Stomach (tissue), 9 donors: ENCODE results near the gene STARD3. TPM values are rescaled to one million over a fixed set of nuclear protein-coding genes. Genes with fewer than 3 reads are reported as not detected.
A peak's percentile ranks its signal among the peaks of the same experiment; 100 is the strongest.

Experiments
- DNase-seq, 2 donors: peaks; one replicate each; pipeline versions ENCODE4 v3.0.0 to v3.0.0-alpha.2; 2013 to 2019
- H3K27ac ChIP-seq, 5 donors: fragments of 200-600 bp in 4 of 5; sonication (generic) in 4 of 5; one replicate each; pipeline ENCODE4 v1.5.1; 2013 to 2019; ENCODE audit warnings: mild to moderate bottlenecking in 1 of 5, moderate library complexity in 1 of 5
- H3K27me3 ChIP-seq, 3 donors: fragments of 200-600 bp; sonication (generic); one replicate each; pipeline ENCODE4 v1.5.1; 2017 to 2019; ENCODE audit warnings: mixed run types in 1 of 3
- H3K36me3 ChIP-seq, 4 donors: fragments of 200-600 bp; sonication (generic); 1 replicate in 3 of 4; 2 replicates in 1 of 4; pipeline ENCODE4 v1.5.1; 2016 to 2019
- H3K4me1 ChIP-seq, 4 donors: fragments of 200-600 bp; sonication (generic); one replicate each; pipeline ENCODE4 v1.5.1; 2016 to 2019
- H3K4me3 ChIP-seq, 4 donors: fragments of 200-600 bp; sonication (generic) in 3 of 4; one replicate each; pipeline ENCODE4 v1.5.1; 2016 to 2019; ENCODE audit warnings: mild to moderate bottlenecking in 1 of 4
- H3K9me3 ChIP-seq, 4 donors: fragments of 200-600 bp; sonication (generic); one replicate each; pipeline ENCODE4 v1.5.1; 2016 to 2019
- EP300 ChIP-seq: sonication (generic); formaldehyde crosslinking; IDR thresholded peaks from one replicate; pipeline ENCODE4 v1.6.1; 2017; ENCODE audit warnings: antibody characterized with exemption
- POLR2A ChIP-seq, 4 donors: fragments of 450-650 bp; IDR thresholded peaks; one replicate each; pipeline ENCODE4 v1.6.1; 2016; ENCODE audit warnings: antibody characterized with exemption in 4 of 4, control low read depth in 2 of 4, mild to moderate bottlenecking in 1 of 4, moderate library complexity in 1 of 4
- POLR2AphosphoS5 ChIP-seq, 3 donors: sonication (generic); formaldehyde crosslinking; IDR thresholded peaks; one replicate each; pipeline ENCODE4 v1.6.1; 2016; ENCODE audit warnings: antibody characterized with exemption in 3 of 3
- WGBS, 5 donors: extraction: QIAGEN DNeasy Blood & Tissue Kit in 3 of 5; methylation state at CpG; one replicate each; pipeline versions ENCODE4 v1.1.5 to v1.1.7; 2013 to 2018; 5-methylcytosine and 5-hydroxymethylcytosine counted together
- intact Hi-C: fragments of 100-400 bp; cut with DNase I; formaldehyde crosslinking; loops from one replicate; pipeline ENCODE4 v1.15.1; 2023; ENCODE audit warnings: low total_unique reads
- polyA plus RNA-seq, 3 donors: library from polyadenylated mRNA; stranded (reverse); fragments of 200-250 nt; gene quantifications; one replicate each; pipeline ENCODE4 v1.2.3, GENCODE V29; 2013
- total RNA-seq, 5 donors: library from RNA; depleted of rRNA; stranded (reverse); fragments of >200 nt; gene quantifications; one replicate each; pipeline versions ENCODE4 v1.1.0 to v1.2.3, GENCODE V29; 2014 to 2016
- TF ChIP-seq, protein P1 (sequence below), 7 experiments: fragments of 450-650 bp in 4 of 7; fragments of 200-600 bp in 3 of 7; sonication (generic) in 3 of 7; IDR thresholded peaks; one replicate each; pipeline ENCODE4 v1.5.1; 2016 to 2019; ENCODE audit warnings: antibody characterized with exemption in 7 of 7, control low read depth in 2 of 7, mild to moderate bottlenecking in 1 of 7
- donor health status: healthy with polysubstance abuse.
- donor health status: Bipolar disorder and iron deficiency.
- donor health status: healthy.

Gene STARD3
- total and polyA plus RNA-seq, 8 donors = 26.4 to 1,091 (median 52.0) TPM

DNA sequence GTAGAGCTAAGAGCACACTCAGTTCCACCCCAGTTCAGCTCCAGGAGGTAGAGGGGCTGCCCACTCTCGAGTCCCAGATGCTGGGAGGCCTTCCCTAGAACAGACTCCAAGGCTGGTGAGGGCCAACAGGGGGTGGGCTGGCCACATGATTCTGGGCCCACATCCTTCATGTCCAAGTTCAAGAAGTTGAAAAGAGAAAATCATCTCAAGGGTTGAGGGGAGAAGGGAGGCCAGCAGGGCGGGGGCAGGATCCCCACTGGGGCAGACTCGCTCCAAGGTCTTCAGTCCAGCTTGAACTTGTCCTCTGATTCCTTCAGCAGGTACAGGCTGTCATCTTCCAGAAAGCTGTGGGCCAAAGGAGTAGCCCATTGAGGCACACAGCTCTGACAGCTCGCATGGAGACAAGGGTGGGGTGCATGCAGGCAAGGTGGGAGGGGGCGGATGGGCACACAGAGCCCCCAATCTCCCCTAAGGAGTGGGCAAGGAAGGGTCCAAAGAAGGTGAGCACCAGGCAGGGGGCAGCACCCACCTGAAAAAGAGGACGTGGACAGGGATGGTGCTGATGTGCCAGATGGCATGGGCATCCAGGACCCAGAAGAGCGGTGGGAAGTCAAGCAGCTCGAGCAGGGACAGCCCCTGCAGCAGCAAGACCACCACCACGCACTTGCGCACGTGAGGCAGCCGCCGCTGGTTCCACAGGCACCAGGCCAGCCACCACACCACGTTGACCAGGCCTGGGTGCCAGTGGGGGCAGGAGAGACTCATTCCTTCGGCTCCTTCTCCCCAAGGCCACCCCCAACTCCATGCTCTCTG is 35.8 kb downstream of the STARD3 start:
- peaks cover 0 to 47% (median 29%) of the 10 kb centered on the region in 3 donors for H3K27me3 ChIP-seq
- H3K9me3 ChIP-seq = no peaks in the 10 kb centered on the region
- intact Hi-C loops = no loop called here
- no peak for TF ChIP-seq EP300
- no peak for TF ChIP-seq POLR2A (IDR thresholded peaks at IDR 0.05)
- TF ChIP-seq, protein P1, sequence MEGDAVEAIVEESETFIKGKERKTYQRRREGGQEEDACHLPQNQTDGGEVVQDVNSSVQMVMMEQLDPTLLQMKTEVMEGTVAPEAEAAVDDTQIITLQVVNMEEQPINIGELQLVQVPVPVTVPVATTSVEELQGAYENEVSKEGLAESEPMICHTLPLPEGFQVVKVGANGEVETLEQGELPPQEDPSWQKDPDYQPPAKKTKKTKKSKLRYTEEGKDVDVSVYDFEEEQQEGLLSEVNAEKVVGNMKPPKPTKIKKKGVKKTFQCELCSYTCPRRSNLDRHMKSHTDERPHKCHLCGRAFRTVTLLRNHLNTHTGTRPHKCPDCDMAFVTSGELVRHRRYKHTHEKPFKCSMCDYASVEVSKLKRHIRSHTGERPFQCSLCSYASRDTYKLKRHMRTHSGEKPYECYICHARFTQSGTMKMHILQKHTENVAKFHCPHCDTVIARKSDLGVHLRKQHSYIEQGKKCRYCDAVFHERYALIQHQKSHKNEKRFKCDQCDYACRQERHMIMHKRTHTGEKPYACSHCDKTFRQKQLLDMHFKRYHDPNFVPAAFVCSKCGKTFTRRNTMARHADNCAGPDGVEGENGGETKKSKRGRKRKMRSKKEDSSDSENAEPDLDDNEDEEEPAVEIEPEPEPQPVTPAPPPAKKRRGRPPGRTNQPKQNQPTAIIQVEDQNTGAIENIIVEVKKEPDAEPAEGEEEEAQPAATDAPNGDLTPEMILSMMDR (IDR thresholded peaks at IDR 0.05) = no peak
- no peak for TF ChIP-seq POLR2AphosphoS5 (IDR thresholded peaks at IDR 0.05)
- H3K27ac ChIP-seq = no peak overlapping the region
- H3K36me3 ChIP-seq = no peaks in the 10 kb centered on the region
- 75 to 86% (median 80%) methylated on average over 14 to 15 of the region's 15 CpGs for WGBS, 5 donors
- DNase-seq = peak in 1 of 2 donors; percentile 4
- H3K4me3 ChIP-seq = no peak overlapping the region
- H3K4me1 ChIP-seq = peaks cover 39 to 58% (median 57%) of the 10 kb centered on the region in 4 donors

DNA sequence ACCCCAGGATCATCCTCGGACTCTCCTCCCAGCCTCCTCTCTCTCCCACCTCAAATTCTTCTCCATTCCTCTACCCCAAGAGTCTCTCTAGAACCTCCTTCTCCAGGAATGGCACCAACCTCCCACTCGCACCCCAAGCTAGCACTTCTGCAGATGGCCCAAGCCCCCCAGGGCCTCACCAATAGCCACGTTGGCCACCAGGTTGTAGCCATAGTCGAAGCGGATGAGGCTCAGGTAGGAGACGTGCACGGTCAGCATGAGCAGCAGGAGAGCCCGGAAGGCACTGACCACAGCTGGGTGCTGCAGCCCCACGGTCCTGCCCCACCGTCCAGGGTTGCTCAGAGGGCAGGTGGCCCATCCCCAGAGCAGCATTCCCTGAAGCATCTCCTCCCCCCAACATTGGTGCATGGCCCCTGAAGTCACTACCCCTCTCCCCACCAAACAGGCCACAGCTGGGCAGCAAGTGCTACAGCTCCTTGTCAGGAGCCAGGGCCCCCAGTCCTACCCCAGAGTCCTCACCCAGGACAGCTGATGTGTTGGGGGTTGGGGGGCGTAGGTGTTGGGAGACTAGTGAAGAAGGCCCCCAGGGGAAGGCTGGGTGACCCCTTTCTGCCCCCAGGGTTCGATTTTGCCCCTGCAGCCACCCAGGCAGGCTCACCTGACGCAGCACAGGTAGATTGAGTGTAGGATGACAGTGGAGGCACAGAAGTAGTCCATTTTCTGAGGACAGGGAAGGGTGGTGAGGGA is 36.6 kb downstream of the STARD3 start:
- TF ChIP-seq EP300 = no peak
- no peak for TF ChIP-seq POLR2AphosphoS5 (IDR thresholded peaks at IDR 0.05)
- TF ChIP-seq POLR2A (IDR thresholded peaks at IDR 0.05) = no peak
- TF ChIP-seq, protein P1 (IDR thresholded peaks at IDR 0.05) = no peak

DNA sequence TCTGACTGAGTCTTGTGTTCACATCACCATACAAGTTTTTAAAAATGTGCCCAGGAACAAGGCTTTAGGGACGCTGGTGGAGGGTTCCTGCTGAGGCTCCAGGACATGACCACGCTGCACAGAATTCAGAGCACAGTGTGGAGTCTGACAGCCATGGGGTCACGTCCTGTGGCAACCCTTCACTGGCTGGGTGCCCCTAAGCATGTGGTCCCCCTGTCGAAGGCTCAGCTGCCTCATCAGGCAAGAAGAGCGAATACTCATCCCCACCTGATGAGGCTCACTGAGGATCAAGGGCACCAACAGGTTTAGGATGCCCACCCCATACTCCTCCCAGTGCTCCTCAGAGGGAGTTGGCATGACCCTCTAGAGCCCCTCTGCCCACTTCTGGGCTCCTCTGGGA is 37.2 kb downstream of the STARD3 start:
- no peaks in the 10 kb centered on the region for H3K9me3 ChIP-seq
- no peak overlapping the region for H3K4me3 ChIP-seq
- intact Hi-C loops = no loop called here
- H3K27me3 ChIP-seq = peaks cover 0 to 32% (median 17%) of the 10 kb centered on the region in 3 donors
- WGBS, 5 donors = 77 to 83% (median 81%) methylated on average over 5 of the region's 5 CpGs
- TF ChIP-seq POLR2AphosphoS5 (IDR thresholded peaks at IDR 0.05) (no peak), EP300 (no peak), POLR2A (IDR thresholded peaks at IDR 0.05) (no peak)
- TF ChIP-seq, protein P1 (IDR thresholded peaks at IDR 0.05) = no peak
- H3K27ac ChIP-seq = peak overlapping the region in 1 of 5 donors; percentile 73
- H3K4me1 ChIP-seq = peaks cover 41 to 61% (median 58%) of the 10 kb centered on the region in 4 donors
- DNase-seq = no peak
- peaks cover 0 to 3% (median under 1%) of the 10 kb centered on the region in 4 donors for H3K36me3 ChIP-seq

More for the DNA sequence above, 36.6 kb downstream of the STARD3 start:
- no peaks in the 10 kb centered on the region for H3K9me3 ChIP-seq
- no peak for DNase-seq
- H3K4me3 ChIP-seq = no peak overlapping the region
- intact Hi-C loops = no loop called here
- H3K27ac ChIP-seq = no peak overlapping the region
- peaks cover 39 to 58% (median 57%) of the 10 kb centered on the region in 4 donors for H3K4me1 ChIP-seq
- peaks cover 0 to 39% (median 21%) of the 10 kb centered on the region in 3 donors for H3K27me3 ChIP-seq
- WGBS, 5 donors = 80 to 86% (median 83%) methylated on average over 12 to 13 of the region's 13 CpGs
- H3K36me3 ChIP-seq = no peaks in the 10 kb centered on the region

DNA sequence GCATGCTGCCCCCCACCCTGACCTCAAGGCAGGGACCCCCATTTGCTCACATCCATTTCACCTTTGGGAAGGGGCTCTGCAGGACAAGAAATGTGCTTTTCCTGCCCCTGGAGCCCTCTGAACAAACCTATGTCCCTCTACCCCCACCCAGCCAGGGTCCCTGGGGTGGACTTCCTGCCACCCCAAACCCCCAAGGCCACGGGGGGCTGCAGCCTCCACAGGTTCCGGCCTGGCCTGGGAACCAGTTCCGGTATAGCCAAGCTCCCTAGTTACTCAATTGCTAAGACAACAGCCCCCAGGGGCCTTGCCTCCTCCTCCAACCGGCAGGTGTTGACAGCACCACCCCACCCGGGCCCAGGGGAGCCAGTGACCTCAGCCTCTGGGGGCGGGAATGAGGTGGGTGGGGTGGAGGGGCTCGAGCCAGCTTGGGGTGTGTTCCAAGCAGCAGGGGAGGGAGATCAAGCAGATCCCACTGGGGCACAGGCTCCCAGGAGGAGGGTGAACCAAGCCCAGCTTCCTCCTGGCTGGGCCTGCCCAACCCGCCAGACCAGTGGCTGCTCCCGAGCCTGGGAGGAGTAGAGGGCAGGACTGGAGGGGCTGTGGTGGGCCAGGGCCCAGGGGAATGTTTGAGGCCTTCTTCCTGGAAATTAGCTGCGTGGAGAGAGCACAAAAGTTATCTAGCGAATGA is 37.9 kb downstream of the STARD3 start:
- Histone ChIP-seq H3K36me3 (peaks cover 0 to 8% (median 2%) of the 10 kb centered on the region in 4 donors), H3K27me3 (peaks cover 0 to 26% (median 10%) of the 10 kb centered on the region in 3 donors), H3K4me3 (no peak overlapping the region), H3K9me3 (no peaks in the 10 kb centered on the region), H3K27ac (peak overlapping the region; percentile 27 to 79 (median 73)), H3K4me1 (peaks cover 47 to 68% (median 64%) of the 10 kb centered on the region in 4 donors)
- peak; percentile 57 to 94 for DNase-seq
- TF ChIP-seq, protein P1 (IDR thresholded peaks at IDR 0.05) = no peak
- no peak for TF ChIP-seq POLR2AphosphoS5 (IDR thresholded peaks at IDR 0.05)
- TF ChIP-seq EP300 = no peak
- no peak for TF ChIP-seq POLR2A (IDR thresholded peaks at IDR 0.05)
- WGBS, 5 donors = 26 to 38% (median 29%) methylated on average over 9 to 11 of the region's 11 CpGs
- intact Hi-C loops = no loop called here
